ENCODE results near the gene RIMOC1. TPM values are rescaled to one million over a fixed set of nuclear protein-coding genes. Genes with fewer than 3 reads are reported as not detected.
A peak's percentile ranks its signal among the peaks of the same experiment; 100 is the strongest.

Gene RIMOC1
- total and polyA plus RNA-seq, 2 donors from 2014 or later, result 6.5 to 28.9 TPM

DNA sequence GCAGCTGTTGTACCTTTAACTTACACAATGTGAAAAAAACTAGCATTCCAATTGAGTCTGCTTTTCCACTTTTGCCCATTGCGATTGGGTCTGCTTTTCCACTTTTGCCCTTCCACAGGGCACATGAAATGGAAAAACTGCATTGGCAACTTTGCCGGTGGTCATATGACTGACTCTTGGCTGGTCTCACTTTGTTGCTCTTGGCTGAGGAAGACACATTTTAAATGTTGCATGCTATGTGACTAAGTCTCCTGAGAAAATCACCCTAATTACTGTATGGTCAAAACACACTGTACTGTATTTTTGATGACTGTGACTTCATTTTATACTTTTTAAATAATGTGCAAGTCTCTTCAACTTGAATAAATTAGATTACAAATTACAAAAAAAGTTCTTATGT is 32.3 kb upstream of the RIMOC1 start:
- intact Hi-C loops (cut with DNase I), result no loop called here
- peaks cover 5 to 7% (median 6%) of the 10 kb centered on the region in 3 donors for H3K4me1 ChIP-seq (ENCODE audit: control insufficient read depth in 2 of 3, insufficient read depth in 2 of 3, low read depth in 1 of 3, low read length in 3 of 3)
- no peaks in the 10 kb centered on the region for H3K36me3 ChIP-seq (ENCODE audit: control insufficient read depth in 2 of 3, insufficient read depth in 3 of 3, low read length in 3 of 3)
- TF ChIP-seq, protein P1, sequence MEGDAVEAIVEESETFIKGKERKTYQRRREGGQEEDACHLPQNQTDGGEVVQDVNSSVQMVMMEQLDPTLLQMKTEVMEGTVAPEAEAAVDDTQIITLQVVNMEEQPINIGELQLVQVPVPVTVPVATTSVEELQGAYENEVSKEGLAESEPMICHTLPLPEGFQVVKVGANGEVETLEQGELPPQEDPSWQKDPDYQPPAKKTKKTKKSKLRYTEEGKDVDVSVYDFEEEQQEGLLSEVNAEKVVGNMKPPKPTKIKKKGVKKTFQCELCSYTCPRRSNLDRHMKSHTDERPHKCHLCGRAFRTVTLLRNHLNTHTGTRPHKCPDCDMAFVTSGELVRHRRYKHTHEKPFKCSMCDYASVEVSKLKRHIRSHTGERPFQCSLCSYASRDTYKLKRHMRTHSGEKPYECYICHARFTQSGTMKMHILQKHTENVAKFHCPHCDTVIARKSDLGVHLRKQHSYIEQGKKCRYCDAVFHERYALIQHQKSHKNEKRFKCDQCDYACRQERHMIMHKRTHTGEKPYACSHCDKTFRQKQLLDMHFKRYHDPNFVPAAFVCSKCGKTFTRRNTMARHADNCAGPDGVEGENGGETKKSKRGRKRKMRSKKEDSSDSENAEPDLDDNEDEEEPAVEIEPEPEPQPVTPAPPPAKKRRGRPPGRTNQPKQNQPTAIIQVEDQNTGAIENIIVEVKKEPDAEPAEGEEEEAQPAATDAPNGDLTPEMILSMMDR (IDR thresholded peaks at IDR 0.05; ENCODE audit: borderline replicate concordance, extremely low read depth, insufficient read depth), result no peak
- H3K27ac ChIP-seq (ENCODE audit: low read depth in 2 of 2, low read length in 2 of 2), result no peak overlapping the region
- peak; percentile 21 for FAIRE-seq
- no peak overlapping the region for H3K9ac ChIP-seq (ENCODE audit: low read length in 3 of 3)
- no peak overlapping the region for H3K4me3 ChIP-seq (ENCODE audit: low read length in 3 of 3)
- H3K27me3 ChIP-seq (ENCODE audit: control insufficient read depth, insufficient read depth, low read length), result no peaks in the 10 kb centered on the region
- H3K9me3 ChIP-seq (ENCODE audit: control insufficient read depth in 2 of 3, insufficient read depth in 1 of 3, low read length in 3 of 3), result no peaks in the 10 kb centered on the region
- peak in 1 of 5 donors; percentile 13 for DNase-seq

DNA sequence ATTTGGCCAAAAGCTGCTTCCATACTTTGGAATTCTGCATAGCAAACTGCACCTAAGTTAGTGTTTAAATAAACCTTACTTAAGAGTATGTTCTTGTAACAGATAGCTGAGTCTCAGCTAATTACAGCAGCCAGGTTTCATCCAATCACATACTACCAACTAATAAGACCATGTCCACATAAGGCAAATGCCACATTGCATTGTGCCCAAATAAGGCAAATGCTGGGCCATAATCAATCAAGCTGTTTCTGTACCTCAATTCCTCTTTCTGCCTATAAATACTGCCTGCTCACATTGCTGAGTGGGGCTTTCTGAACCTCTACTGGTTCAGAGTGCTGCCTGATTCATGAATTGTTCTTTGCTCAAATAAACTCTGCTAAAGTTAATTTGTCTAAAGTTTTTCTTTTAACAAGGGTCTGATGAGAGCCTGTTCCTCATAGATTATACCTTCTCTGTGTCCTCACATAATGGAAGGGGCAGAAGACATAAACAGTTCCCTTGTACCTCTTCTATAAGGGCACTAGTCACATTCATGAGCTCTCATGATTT is 29.6 kb upstream of the RIMOC1 start:
- Histone ChIP-seq H3K27ac (ENCODE audit: low read depth in 2 of 2, low read length in 2 of 2) (no peak overlapping the region), H3K4me3 (ENCODE audit: low read length in 3 of 3) (no peak overlapping the region), H3K9ac (ENCODE audit: low read length in 3 of 3) (no peak overlapping the region), H3K4me1 (ENCODE audit: control insufficient read depth in 2 of 3, insufficient read depth in 2 of 3, low read depth in 1 of 3, low read length in 3 of 3) (peaks cover 6 to 7% (median 7%) of the 10 kb centered on the region in 3 donors), H3K36me3 (ENCODE audit: control insufficient read depth in 2 of 3, insufficient read depth in 3 of 3, low read length in 3 of 3) (no peaks in the 10 kb centered on the region), H3K27me3 (ENCODE audit: control insufficient read depth, insufficient read depth, low read length) (no peaks in the 10 kb centered on the region), H3K9me3 (ENCODE audit: control insufficient read depth in 2 of 3, insufficient read depth in 1 of 3, low read length in 3 of 3) (no peaks in the 10 kb centered on the region)
- no peak for FAIRE-seq
- intact Hi-C loops (cut with DNase I), result no loop called here
- no peak for DNase-seq
- TF ChIP-seq, protein P1 (IDR thresholded peaks at IDR 0.05; ENCODE audit: borderline replicate concordance, extremely low read depth, insufficient read depth), result no peak

DNA sequence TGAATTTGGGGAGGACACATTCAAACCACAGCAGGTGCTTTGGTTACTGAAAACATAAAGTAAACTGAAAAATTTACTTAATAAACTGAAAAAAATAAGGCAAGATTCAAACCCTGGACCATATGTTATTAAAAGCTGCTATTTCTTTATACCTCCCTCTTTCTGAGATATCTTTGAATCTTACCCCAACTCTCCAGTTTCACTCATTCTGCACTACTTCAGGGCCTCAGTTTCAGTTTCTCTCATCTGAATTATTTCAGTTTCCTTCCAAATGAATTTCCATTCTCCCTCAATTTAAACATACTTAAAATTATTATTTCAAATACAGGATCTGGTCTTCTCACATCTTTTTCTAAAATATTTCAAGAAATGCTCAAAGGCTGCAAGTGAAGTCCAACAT is 29.0 kb upstream of the RIMOC1 start:
- FAIRE-seq (no peak), DNase-seq (no peak)
- Histone ChIP-seq H3K4me1 (ENCODE audit: control insufficient read depth in 2 of 3, insufficient read depth in 2 of 3, low read depth in 1 of 3, low read length in 3 of 3) (peaks cover 6 to 7% (median 7%) of the 10 kb centered on the region in 3 donors), H3K36me3 (ENCODE audit: control insufficient read depth in 2 of 3, insufficient read depth in 3 of 3, low read length in 3 of 3) (no peaks in the 10 kb centered on the region), H3K4me3 (ENCODE audit: low read length in 3 of 3) (no peak overlapping the region), H3K9me3 (ENCODE audit: control insufficient read depth in 2 of 3, insufficient read depth in 1 of 3, low read length in 3 of 3) (no peaks in the 10 kb centered on the region), H3K9ac (ENCODE audit: low read length in 3 of 3) (no peak overlapping the region), H3K27ac (ENCODE audit: low read depth in 2 of 2, low read length in 2 of 2) (no peak overlapping the region), H3K27me3 (ENCODE audit: control insufficient read depth, insufficient read depth, low read length) (no peaks in the 10 kb centered on the region)
- TF ChIP-seq, protein P1 (IDR thresholded peaks at IDR 0.05; ENCODE audit: borderline replicate concordance, extremely low read depth, insufficient read depth), result no peak
- intact Hi-C loops (cut with DNase I), result no loop called here

DNA sequence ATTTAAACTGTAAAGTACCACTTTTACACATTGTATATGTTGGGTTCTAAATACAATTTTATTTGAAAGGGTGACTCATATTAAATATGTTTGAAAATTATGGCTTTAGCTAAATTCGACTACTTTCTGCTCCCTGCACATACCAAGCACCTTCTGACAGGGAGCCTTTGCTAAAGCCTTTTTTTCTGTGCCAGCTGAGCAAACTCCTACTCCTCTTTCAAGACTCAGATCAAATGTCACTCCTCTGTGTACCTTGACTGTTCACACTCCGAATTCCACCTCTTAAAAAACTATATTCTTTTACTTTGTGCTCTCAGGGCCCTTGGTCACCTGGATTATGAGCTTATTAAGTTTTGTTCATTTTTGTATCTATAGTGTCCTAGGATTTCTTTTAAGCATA is 27.5 kb upstream of the RIMOC1 start:
- H3K4me3 ChIP-seq (ENCODE audit: low read length in 3 of 3), result no peak overlapping the region
- H3K36me3 ChIP-seq (ENCODE audit: control insufficient read depth in 2 of 3, insufficient read depth in 3 of 3, low read length in 3 of 3), result no peaks in the 10 kb centered on the region
- H3K27me3 ChIP-seq (ENCODE audit: control insufficient read depth, insufficient read depth, low read length), result no peaks in the 10 kb centered on the region
- H3K9ac ChIP-seq (ENCODE audit: low read length in 3 of 3), result no peak overlapping the region
- no peak for FAIRE-seq
- TF ChIP-seq, protein P1 (IDR thresholded peaks at IDR 0.05; ENCODE audit: borderline replicate concordance, extremely low read depth, insufficient read depth), result no peak
- intact Hi-C loops (cut with DNase I), result no loop called here
- H3K4me1 ChIP-seq (ENCODE audit: control insufficient read depth in 2 of 3, insufficient read depth in 2 of 3, low read depth in 1 of 3, low read length in 3 of 3), result peaks cover 0 to 2% (median 2%) of the 10 kb centered on the region in 3 donors
- peak in 2 of 5 donors; percentile 48 to 53 for DNase-seq
- H3K9me3 ChIP-seq (ENCODE audit: control insufficient read depth in 2 of 3, insufficient read depth in 1 of 3, low read length in 3 of 3), result no peaks in the 10 kb centered on the region
- no peak overlapping the region for H3K27ac ChIP-seq (ENCODE audit: low read depth in 2 of 2, low read length in 2 of 2)

Data from kidney (tissue), 14 donors.